Thoracic aorta (tissue), 2 donors: ENCODE results near the gene FAM110A. TPM values are rescaled to one million over a fixed set of nuclear protein-coding genes. Genes with fewer than 3 reads are reported as not detected.
A peak's percentile ranks its signal among the peaks of the same experiment; 100 is the strongest.

ENCODE experiments used
- ATAC-seq: fragments of 150-250 bp; one replicate; pipeline ENCODE4 v1.8.0; 2017; ENCODE audit warnings: low read depth; ENCODE audit not compliant: insufficient number of reproducible peaks, low FRiP score
- DNase-seq: peaks from one replicate; pipeline ENCODE4 v3.0.0-alpha.2; 2020; ENCODE audit warnings: low spot score
- H3K27ac ChIP-seq, 2 donors: fragments of 200-600 bp; sonication (generic); 1 replicate in 1 of 2; 2 replicates in 1 of 2; pipeline ENCODE4 v1.5.1; 2016; ENCODE audit warnings: mild to moderate bottlenecking in 2 of 2, moderate library complexity in 2 of 2
- H3K27me3 ChIP-seq: fragments of 200-600 bp; sonication (generic); replicated peaks from 2 replicates; pipeline ENCODE4 v1.6.0; 2016; ENCODE audit warnings: mild to moderate bottlenecking; ENCODE audit not compliant: insufficient read depth
- H3K36me3 ChIP-seq: fragments of 200-600 bp; sonication (generic); one replicate; pipeline ENCODE4 v1.5.1; 2016
- H3K4me1 ChIP-seq, 2 donors: fragments of 200-600 bp; sonication (generic); 1 replicate in 1 of 2; 2 replicates in 1 of 2; pipeline versions ENCODE4 v1.5.1 to v1.6.0; 2016; ENCODE audit warnings: low read depth in 2 of 2, mild to moderate bottlenecking in 1 of 2; ENCODE audit not compliant: control insufficient read depth in 1 of 2
- H3K4me3 ChIP-seq: fragments of 200-600 bp; sonication (generic); 2 replicates; pipeline ENCODE4 v1.5.1; 2016; ENCODE audit warnings: mild to moderate bottlenecking
- H3K9me3 ChIP-seq: fragments of 200-600 bp; sonication (generic); 2 replicates; pipeline ENCODE4 v1.5.1; 2016
- total RNA-seq, 2 donors: library from RNA; depleted of rRNA; stranded (reverse); fragments of >200 nt; gene quantifications; one replicate each; pipeline versions ENCODE4 v1.1.0 to v1.2.3, GENCODE V29; 2016
- TF ChIP-seq, protein P1 (sequence below): fragments of 200-600 bp; sonication (generic); IDR thresholded peaks from one replicate; pipeline ENCODE4 v1.5.1; 2019; ENCODE audit warnings: antibody characterized with exemption

Gene FAM110A
- total RNA-seq, 2 donors from 2014 or later = 0.81 to 3.5 TPM

GRCh38 chr20:853406-853996 lies 20.0 kb downstream of the FAM110A start:
- no peak overlapping the region for H3K27ac ChIP-seq
- TF ChIP-seq, protein P1, sequence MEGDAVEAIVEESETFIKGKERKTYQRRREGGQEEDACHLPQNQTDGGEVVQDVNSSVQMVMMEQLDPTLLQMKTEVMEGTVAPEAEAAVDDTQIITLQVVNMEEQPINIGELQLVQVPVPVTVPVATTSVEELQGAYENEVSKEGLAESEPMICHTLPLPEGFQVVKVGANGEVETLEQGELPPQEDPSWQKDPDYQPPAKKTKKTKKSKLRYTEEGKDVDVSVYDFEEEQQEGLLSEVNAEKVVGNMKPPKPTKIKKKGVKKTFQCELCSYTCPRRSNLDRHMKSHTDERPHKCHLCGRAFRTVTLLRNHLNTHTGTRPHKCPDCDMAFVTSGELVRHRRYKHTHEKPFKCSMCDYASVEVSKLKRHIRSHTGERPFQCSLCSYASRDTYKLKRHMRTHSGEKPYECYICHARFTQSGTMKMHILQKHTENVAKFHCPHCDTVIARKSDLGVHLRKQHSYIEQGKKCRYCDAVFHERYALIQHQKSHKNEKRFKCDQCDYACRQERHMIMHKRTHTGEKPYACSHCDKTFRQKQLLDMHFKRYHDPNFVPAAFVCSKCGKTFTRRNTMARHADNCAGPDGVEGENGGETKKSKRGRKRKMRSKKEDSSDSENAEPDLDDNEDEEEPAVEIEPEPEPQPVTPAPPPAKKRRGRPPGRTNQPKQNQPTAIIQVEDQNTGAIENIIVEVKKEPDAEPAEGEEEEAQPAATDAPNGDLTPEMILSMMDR = no peak
- no peak for DNase-seq
- no peaks in the 10 kb centered on the region for H3K27me3 ChIP-seq
- H3K9me3 ChIP-seq = no peaks in the 10 kb centered on the region
- ATAC-seq = no peak
- H3K36me3 ChIP-seq = no peaks in the 10 kb centered on the region
- peaks cover 10 to 13% of the 10 kb centered on the region in 2 donors for H3K4me1 ChIP-seq
- no peak overlapping the region for H3K4me3 ChIP-seq

- DNase-seq (no peak), ATAC-seq (no peak)
- H3K36me3 ChIP-seq = no peaks in the 10 kb centered on the region
- no peaks in the 10 kb centered on the region for H3K27me3 ChIP-seq
- no peak overlapping the region for H3K4me3 ChIP-seq
- H3K27ac ChIP-seq = no peak overlapping the region
- peaks cover 10 to 13% of the 10 kb centered on the region in 2 donors for H3K4me1 ChIP-seq
- no peaks in the 10 kb centered on the region for H3K9me3 ChIP-seq
- TF ChIP-seq, protein P1 = no peak
Measured at GRCh38 chr20:854601-855000, 21.1 kb downstream of the FAM110A start.

GRCh38 chr20:855466-856360 lies 22.2 kb downstream of the FAM110A start:
- Histone ChIP-seq H3K9me3 (no peaks in the 10 kb centered on the region), H3K4me1 (peaks cover 10 to 13% of the 10 kb centered on the region in 2 donors), H3K4me3 (peak overlapping the region; percentile 44), H3K27me3 (no peaks in the 10 kb centered on the region), H3K36me3 (no peaks in the 10 kb centered on the region), H3K27ac (no peak overlapping the region)
- no peak for DNase-seq
- TF ChIP-seq, protein P1 = no peak
- ATAC-seq = no peak

- no peak for DNase-seq
- no peak overlapping the region for H3K27ac ChIP-seq
- no peaks in the 10 kb centered on the region for H3K36me3 ChIP-seq
- H3K4me1 ChIP-seq = peaks cover 10 to 13% of the 10 kb centered on the region in 2 donors
- ATAC-seq = peak; percentile 64
- H3K9me3 ChIP-seq = no peaks in the 10 kb centered on the region
- no peaks in the 10 kb centered on the region for H3K27me3 ChIP-seq
- H3K4me3 ChIP-seq = peak overlapping the region; percentile 44
- TF ChIP-seq, protein P1 = no peak
Measured at GRCh38 chr20:856361-856775, 22.9 kb downstream of the FAM110A start.

GRCh38 chr20:858011-858410 lies 24.5 kb downstream of the FAM110A start:
- Histone ChIP-seq H3K27me3 (no peaks in the 10 kb centered on the region), H3K36me3 (no peaks in the 10 kb centered on the region), H3K4me1 (peaks cover 10 to 13% of the 10 kb centered on the region in 2 donors), H3K4me3 (no peak overlapping the region), H3K9me3 (no peaks in the 10 kb centered on the region), H3K27ac (no peak overlapping the region)
- DNase-seq (no peak), ATAC-seq (no peak)
- TF ChIP-seq, protein P1 = no peak
